GM12872 (cell line): ENCODE measurements around the gene AHCY.

Experiments used
- TF ChIP-seq, protein P1 (sequence below): IDR thresholded peaks from 3 replicates; pipeline ENCODE4 v1.5.1; 2011; ENCODE audit warnings: low read depth, mild to moderate bottlenecking, low read length, moderate library complexity; ENCODE audit not compliant: insufficient read depth

The AHCY gene

DNA sequence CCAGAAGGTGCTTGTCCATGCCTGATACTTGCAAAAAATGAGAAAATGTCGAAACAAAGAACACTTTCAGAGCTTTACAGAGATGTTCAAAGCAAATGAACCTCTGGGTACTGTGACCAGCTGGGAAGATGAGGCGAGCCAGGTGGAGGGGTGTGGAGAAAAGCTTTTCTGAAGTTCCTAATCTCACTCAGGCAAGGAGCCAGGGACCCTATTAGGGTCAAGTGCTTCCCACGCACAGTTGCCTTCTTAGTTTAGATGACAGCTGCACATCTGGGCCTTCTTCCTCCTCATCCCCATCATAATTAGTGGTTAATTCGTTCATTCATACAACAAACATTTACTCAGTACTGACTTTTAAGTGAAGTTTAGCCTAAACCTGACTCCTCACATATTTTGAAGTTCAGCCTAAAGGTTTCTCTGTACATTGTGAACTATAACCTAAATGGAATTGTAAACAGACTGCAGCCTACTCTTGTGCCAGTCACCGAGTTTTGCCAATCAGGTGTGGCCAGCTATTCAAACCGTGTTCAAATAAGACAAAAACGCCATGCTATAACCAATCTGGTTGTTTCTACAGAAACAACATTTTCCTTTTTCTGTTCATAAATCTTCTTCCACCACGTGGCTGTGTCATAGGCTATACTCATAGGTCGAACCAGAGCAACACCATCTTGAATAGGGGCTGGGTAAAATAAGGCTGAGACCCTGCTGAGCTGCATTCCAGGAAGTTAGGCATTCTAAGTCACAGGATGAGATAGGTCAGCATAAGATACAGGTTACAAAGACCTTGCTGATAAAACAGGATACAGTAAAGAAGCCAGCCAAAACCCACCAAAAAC is 19.3 kb upstream of the AHCY start:
- TF ChIP-seq, protein P1, sequence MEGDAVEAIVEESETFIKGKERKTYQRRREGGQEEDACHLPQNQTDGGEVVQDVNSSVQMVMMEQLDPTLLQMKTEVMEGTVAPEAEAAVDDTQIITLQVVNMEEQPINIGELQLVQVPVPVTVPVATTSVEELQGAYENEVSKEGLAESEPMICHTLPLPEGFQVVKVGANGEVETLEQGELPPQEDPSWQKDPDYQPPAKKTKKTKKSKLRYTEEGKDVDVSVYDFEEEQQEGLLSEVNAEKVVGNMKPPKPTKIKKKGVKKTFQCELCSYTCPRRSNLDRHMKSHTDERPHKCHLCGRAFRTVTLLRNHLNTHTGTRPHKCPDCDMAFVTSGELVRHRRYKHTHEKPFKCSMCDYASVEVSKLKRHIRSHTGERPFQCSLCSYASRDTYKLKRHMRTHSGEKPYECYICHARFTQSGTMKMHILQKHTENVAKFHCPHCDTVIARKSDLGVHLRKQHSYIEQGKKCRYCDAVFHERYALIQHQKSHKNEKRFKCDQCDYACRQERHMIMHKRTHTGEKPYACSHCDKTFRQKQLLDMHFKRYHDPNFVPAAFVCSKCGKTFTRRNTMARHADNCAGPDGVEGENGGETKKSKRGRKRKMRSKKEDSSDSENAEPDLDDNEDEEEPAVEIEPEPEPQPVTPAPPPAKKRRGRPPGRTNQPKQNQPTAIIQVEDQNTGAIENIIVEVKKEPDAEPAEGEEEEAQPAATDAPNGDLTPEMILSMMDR, result no peak

DNA sequence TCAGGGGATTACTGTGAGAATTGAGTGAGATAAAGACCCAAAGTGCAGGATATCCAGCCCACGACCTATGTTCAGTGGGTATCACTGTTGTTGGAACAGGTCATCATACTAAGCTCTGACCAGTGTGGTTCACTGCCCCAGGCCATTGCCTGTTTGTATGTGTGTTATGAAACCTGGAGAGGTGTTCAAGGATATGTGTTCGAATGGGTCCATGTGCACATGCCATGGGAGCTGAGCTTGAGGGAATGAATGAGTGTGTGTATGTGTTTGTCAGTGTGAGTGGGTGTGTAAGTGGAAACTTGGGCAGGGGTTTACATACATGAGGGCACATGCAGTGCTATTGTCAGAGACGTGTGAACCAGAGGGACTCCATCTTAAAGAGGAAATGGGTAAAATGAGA is 17.7 kb upstream of the AHCY start:
- TF ChIP-seq, protein P1, result no peak

DNA sequence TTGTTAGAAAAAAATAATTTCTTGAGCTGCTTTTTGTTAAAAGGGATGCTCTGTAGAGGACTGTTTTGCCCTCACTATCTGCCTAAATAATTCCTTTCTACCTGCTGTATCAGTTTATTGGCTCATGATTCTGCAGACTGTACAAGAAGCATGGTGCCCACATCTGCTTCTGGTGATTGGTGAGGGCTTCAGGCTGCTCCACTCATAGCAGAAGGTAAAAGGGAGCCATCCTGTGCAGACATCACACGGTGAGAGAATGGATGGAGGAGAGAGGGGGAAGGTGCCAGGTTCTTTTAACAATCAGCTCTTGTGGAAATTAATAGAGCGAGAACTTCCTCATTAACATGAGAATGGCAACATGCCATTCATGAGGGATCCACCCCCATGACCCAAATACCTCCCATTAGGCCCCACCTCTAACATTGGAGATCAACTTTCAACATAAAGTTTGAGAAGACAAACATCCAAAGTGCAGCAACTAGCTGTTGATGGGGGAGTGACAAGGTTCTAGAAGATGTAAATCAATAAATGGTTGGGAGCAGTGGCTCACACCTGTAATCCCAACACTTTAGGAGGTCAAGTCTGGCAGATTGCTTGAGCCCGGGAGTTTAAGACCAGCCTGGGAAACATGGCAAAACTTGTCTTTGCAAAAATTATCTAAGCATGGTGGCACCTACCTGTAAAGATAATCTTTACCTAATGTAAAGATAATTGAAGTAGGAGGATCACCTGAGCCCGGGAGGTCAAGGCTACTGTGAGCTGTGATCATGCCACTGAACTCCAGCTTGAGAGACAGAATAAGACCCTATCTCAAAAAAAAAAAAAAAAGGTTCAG is 15.7 kb upstream of the AHCY start:
- TF ChIP-seq, protein P1, result no peak

DNA sequence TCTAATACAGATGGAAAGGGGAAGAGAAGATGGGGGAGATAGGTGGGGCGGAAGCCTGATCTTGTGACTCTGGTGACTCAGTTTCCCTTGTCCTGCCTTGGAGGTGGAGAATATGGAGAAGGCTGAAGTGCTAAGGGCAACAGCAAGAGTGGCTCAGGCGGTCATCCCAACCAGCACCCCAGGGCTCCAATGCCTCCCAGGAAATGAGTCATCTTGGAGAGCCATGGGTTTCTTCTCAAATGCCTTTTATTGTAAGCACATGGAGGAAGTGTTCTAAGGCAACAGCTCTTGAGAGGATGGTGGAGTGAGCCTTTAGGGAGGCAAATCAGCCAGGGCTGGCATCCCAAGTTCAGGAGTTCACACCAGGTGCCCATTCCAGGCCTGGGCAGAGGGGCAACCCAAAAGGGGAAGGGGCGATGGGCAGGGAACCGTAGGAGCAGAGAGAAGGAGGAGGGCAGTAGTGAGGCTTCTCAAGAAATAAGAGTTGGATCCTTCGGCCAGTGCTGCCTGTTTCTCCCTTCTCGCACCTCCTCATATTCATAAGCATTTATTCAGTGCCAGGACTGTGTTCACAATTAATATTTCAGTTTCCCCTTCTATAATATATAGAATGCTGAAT is 13.2 kb upstream of the AHCY start:
- TF ChIP-seq, protein P1, result no peak

DNA sequence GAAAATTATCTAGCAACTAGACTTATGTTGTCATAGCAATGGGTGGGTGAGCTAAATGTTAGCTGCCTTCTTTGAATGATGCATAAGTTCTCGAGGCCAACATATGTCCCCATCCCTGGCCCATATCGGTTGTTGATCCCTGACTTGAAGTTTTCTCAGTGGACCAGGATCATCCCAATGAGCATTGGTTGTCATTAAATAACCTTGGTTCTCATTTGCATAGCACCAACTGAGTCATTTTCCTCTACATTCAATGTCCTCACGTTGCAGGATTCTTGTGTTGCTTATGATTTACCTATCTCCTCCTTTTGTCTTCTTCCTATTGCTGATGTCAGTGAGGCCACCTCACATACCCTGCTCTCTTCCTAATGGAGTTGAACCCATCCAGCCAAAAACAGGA is 12.1 kb upstream of the AHCY start:
- TF ChIP-seq, protein P1, result no peak

DNA sequence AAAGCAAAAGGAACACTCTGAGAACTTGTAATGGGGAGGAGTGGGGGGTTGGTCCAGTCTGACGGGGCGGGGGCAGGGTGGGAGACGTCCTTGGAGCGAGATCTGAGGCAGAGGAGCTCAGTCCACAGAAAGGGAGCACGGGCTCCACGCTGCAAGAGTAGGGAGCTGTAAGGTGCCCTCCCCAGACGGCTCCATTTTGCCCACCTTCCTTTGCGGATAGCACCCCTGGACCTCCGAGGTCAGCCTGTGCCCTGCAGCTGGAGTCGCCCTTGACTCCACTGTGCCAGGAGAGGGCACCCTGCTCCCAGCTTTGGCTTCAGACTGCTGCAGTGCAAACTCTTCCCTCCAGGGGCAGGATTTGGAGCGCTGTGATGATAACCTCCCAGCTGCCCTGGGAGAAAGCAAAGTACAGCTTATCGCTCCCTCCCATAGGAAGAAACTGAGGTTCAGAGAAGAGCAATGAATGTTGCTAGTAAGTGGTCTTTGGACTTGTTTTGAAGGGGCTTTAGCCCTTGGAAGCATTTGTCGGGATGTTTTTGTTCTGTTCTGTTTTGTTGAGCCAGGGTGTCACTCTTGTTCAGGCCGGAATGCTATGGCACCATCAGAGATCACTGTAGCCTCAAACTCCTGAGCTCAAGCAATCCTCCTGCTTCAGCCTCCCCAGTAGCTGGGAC is 9.5 kb upstream of the AHCY start:
- TF ChIP-seq, protein P1, result peak; percentile 100
